GM08714 (cell line): ENCODE data around the gene KERA.

Experiments used
- H3K4me3 ChIP-seq: fragments of 200-500 bp; sonication (Bioruptor generic); 2 replicates; pipeline ENCODE4 v1.5.1; 2014; ENCODE audit warnings: mild to moderate bottlenecking, low read length, inconsistent platforms
- ZNF274 ChIP-seq: IDR thresholded peaks from 2 replicates; pipeline ENCODE4 v1.6.1; 2012; ENCODE audit warnings: mild to moderate bottlenecking, low read depth, low read length

KERA gene

GRCh38 chr12:91009319-91009950, 48.4 kb downstream of the KERA start:
- no peak for TF ChIP-seq ZNF274
- H3K4me3 ChIP-seq = no peak overlapping the region

GRCh38 chr12:91007531-91008290, 50.1 kb downstream of the KERA start:
- TF ChIP-seq ZNF274 = no peak
- no peak overlapping the region for H3K4me3 ChIP-seq

- TF ChIP-seq ZNF274 = no peak
- H3K4me3 ChIP-seq = no peak within 1 kb of the TSS
Observed at GRCh38 chr12:91004872-91005271, 53.0 kb downstream of the KERA start, which contains the start of gene EPYC. EPYC (minus strand) TSS chr12:91004972; CDS start chr12:91002565, 2,407 bp downstream.

- no peak for TF ChIP-seq ZNF274
- H3K4me3 ChIP-seq = no peak overlapping the region
Observed at GRCh38 chr12:91003737-91004136, 54.1 kb downstream of the KERA start.

DNA sequence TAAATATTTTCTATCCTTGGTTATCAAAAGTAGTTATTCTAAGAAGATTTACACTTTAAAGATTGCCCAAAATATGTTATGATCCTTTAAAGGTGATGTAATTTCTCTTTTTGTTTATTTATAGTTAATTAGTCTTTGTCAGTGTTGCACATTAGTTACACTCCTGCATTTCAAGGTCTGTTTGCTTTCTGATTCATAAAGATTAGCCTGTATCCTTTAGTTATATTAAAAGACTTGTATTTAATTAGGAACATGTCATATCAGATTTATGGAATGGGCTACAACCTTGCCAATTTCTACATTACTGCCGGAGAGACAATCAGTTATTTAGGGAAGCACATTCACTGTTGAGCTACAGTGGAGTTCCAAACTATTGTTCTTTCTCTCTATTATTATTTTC, 56.5 kb downstream of the KERA start:
- no peak overlapping the region for H3K4me3 ChIP-seq
- TF ChIP-seq ZNF274 = no peak
